ENCODE data around the gene UTS2R.

Gene UTS2R

DNA sequence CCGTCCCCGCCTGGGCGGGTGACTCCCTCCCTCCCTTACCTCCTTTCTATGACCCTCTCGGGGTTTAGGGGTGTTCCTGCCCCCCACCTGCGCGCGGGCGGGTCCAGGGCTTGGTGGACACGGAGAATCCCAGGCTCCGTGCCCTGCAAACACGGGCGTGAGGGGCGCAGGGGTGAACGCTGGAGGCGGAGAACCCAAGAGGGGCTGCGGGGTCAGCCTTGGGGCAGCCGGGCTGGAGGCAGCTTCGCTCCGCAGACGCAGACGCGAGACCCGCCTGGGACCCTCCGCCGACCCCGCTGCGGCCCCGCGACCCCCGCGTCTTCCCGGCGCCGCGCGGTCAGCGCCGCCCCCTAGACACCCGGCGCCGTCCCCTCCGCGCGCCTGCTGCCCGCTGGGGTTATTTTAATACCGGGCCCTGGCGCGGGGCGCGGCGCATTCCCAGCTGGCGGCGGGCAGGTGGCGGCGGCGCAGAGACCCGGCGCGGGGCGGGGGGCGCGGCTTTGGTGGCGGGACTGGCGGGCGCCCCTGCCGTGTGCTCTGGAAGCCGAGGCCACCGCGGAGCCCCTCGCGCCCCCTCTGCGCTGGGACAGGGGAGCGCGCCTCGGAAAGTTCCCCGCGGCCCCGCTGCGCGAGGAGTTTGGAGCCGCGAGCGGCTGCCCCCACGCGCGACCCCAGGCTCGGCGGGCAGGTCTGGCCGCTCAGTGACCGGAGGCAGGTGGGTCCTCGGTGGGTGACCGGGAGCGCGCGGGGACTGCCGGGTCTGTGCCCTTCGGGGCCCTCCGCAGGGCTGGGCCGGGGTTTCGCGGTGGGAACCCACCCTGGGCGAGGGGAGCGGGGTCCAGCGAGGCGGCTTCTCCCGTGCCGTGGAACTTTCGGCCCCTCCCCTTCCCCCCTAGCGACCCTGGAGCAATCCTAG, at the start of gene UTS2R:
Gene UTS2R (plus strand): TSS at position 433 of the 916 bp plus-strand sequence. CDS start 2,560 bp downstream, outside the sequence.
- DNase-seq (ENCODE audit: low read depth in 4 of 4, low spot score in 1 of 4): no peak

GRCh38 chr17:82321947-82322466, 49.6 kb upstream of the UTS2R start:
- no peak for DNase-seq (ENCODE audit: low read depth in 4 of 4, low spot score in 1 of 4)

DNA sequence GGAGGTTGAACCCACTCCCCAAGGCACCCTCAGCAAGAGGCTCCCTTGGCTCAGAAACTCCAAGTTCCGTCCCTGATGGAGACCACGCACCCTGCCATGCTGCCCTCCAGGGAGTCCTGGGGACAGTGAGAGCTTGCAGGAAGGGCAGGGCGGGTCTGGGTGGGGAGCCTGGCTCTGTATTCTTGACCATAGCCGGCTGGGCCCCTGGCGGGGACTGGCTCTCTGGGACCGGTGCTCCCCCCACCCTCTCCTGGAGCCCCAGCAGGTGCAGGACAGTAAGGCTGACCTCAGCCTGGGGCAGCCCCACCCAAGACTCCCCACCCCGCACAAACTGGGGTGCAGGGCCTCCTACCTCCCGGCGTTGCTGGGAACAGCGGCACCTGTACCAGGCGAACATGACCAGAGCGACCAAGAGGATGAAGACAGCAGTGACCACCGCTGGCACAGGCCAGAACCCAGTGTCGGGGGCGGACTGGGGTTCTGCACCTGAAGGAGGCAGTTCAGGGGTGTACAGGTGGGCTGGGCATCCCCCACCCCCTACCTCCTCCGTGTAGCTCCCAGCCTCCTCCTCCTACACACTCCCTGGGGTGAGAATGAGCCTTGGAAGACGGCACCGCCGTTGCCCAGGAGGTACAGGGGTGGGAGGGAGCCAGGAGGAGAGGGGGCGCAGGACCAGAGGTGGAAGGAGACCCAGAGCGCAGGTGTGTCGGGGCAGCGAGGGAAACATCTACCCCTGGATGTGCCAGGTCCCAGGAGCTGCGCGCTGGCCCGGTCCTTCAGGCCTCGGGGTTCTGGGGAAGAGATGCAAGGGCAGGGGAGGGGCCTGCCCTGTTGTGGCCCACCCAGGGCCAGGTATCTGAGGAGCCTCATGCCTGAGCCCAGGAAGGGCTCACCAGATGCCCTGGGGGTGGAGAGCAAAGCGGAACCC, 48.8 kb upstream of the UTS2R start:
- DNase-seq (ENCODE audit: low read depth in 4 of 4, low spot score in 1 of 4): no peak

- DNase-seq (ENCODE audit: low read depth in 4 of 4, low spot score in 1 of 4): no peak
Measured at GRCh38 chr17:82323514-82324234, 47.9 kb upstream of the UTS2R start.

- DNase-seq (ENCODE audit: low read depth in 4 of 4, low spot score in 1 of 4): no peak
Measured at GRCh38 chr17:82324566-82325285, 46.8 kb upstream of the UTS2R start.

GRCh38 chr17:82325286-82326180, 46.0 kb upstream of the UTS2R start:
- no peak for DNase-seq (ENCODE audit: low read depth in 4 of 4, low spot score in 1 of 4)

DNA sequence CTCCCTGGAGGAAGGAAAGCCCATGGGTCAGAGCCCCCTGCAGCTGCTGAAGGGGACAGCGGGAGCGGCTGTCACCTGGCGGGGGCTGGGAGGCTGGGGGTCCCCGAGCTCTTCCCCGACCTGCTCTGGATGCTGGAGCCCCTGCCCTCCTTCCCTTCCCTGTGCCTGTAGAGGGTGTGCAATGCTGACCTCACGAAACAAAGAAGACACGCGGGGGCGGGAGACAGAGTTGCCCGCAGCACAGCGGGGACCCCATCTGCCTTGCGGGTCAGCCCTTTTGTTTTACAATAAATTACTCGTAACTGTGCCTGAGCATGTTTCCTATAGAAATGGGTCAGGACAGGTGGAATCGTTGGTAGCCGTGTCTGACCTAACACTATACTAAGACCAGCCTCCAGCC, 44.3 kb upstream of the UTS2R start:
- no peak for DNase-seq (ENCODE audit: low read depth in 4 of 4, low spot score in 1 of 4)

DNA sequence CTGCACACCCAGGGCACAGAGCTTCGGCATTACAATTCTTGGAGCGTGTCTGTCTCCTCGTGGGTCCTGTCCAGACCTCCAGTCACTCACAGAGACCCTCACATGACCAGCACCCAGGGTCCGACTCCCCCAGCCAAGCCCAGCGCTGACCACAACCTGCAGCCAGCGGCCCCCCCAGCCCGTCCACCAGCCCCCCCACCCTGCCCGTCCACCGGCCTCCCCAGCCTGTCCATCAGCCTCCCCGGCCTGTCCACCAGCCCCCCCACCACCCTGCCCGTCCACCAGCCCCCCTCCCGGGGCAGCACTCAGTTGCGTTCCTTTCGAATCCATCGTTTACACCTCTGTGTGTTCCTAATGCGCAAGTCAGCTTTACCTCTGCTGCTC, 43.8 kb upstream of the UTS2R start:
- DNase-seq (ENCODE audit: low read depth in 4 of 4, low spot score in 1 of 4): no peak

DNA sequence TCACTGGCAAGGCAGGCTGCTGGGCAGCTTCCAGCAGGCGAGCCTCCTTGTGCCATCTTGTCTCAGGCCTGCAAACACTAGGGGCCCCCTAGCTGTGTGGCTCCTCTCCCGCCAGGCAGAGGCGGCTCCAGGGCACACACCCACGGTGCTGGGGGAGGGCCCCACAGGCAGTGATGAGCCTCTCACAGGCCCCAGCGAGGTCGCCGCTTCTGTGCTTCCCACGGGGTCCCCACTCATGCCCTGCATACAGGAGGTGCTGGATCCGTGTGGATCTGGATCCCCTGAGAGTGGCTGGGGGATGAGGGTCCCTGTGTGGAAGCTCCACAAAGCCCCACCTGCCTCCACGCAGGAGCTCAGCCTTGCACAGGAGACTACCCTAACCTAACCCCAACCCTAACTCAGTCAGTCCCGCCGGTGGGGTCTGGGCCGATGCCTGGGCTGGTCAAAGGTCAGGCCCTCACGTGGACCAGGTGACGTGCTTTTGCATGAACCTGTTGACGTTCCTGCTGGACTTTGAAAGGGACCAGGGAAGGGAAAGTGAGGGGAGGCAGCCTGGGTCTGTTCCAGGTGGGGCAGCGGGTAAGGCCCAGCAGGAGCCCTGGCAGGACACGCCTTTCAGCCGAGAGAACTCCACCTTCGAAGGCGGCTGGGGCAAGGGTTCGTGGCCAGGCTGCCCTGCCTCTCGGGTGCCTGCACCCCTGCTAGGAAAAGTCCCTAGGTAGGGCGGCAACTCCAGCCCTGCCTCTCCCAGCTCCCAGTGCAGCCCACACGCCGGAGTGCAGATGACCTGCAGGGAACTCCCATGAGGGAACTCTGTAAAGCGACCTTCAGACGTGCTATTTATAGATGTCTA, 43.2 kb upstream of the UTS2R start:
- no peak for DNase-seq (ENCODE audit: low read depth in 4 of 4, low spot score in 1 of 4)

DNA sequence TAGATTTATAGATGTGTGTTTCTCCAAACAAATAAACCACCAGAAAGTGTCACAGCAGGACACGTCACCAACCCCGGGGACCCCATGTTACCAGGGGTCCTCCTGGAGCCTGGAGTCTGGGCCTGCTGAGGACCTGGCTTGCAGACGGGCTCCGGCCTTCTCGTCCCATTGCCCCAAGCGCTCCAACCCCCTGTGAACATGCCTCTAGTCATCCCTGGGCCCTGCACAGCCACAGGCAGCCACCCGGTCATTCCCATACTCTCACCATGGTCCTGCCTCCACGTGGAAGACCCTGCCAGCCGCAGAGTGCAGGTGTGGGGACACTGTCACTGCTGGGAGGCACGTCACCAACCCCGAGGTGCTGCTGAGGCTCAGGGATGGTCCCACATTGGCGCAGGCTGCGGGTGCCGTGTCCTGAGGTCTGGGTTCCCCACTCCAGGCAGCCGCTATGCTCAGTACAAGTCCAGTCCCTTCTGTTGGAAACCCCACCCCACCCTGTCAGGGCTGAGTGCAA, 42.5 kb upstream of the UTS2R start:
- no peak for DNase-seq (ENCODE audit: low read depth in 4 of 4, low spot score in 1 of 4)

GRCh38 chr17:82329683-82330321, 41.8 kb upstream of the UTS2R start:
- no peak for DNase-seq (ENCODE audit: low read depth in 4 of 4, low spot score in 1 of 4)

- DNase-seq (ENCODE audit: low read depth in 4 of 4, low spot score in 1 of 4): no peak
Measured at GRCh38 chr17:82330322-82331239, 41.0 kb upstream of the UTS2R start.

GRCh38 chr17:82331345-82331939, 40.1 kb upstream of the UTS2R start:
- DNase-seq (ENCODE audit: low read depth in 4 of 4, low spot score in 1 of 4): no peak

GRCh38 chr17:82332669-82333278, 38.8 kb upstream of the UTS2R start:
- DNase-seq (ENCODE audit: low read depth in 4 of 4, low spot score in 1 of 4): no peak

DNA sequence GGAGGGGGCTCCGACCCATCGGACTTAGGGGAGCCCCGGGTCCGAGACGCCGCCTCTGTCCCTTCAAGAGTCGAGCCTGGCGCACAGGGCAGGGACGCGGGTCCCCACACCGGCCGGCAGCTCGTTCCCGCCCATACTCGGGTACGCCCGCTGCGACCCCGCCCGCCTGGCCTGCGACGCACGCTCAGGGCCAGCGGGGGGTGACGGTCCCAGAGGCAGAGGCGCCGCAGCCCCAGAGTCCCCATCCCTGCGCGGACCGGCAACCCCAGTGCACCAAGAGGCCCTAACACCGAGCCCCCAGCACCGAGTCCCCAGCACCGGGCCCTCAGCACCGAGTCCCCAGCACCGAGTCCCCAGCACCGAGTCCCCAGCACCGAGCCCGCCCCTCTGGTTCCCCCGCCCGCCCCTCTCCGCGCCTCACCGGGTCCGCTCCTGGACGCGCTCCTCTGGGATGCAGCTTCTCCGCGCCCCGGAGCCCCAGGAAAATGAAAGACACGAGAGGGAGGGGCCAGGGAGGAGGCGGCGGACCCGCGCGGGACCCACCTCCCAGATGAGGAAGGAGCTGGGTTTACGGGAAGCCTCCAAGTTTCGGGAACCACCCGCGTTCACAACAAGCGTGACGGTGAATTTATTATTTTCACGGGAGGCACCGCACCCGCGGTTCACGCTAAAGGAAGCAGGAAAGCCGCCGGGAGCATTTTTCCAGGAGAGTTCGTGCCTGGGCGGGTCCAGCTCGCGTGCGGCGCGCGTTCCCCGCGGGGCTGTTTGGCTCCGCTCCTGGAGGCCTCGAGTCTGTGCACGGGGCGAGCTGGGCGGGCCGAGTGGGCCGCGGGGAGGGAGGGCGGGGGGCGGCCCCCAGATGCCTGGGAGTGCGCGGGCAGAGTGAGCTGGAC, 38.0 kb upstream of the UTS2R start, which contains the start of gene SECTM1:
Gene SECTM1 (minus strand): TSS at position 488 of the 893 bp plus-strand sequence. CDS start 6,526 bp downstream, outside the sequence.
- no peak for DNase-seq (ENCODE audit: low read depth in 4 of 4, low spot score in 1 of 4)

Data from stimulated activated CD4-positive, alpha-beta T cell treated with anti-CD3 and anti-CD28 coated beads, Interleukin-1b, Interleukin-23, amount 100 ng/mL, for 24 hours (primary cell).